H1 (cell line): ENCODE results near the gene TBC1D2B. TPM values are rescaled to one million over a fixed set of nuclear protein-coding genes. Genes with fewer than 3 reads are reported as not detected.

Source experiments
- HDAC6 ChIP-seq: IDR thresholded peaks from one replicate; pipeline ENCODE4 v1.7.1; 2012; ENCODE audit warnings: low read depth, mild to moderate bottlenecking, inconsistent platforms, low read length, moderate library complexity
- RAD21 ChIP-seq, 2 experiments: IDR thresholded peaks in 1 of 2; conservative IDR thresholded peaks in 1 of 2; 2 replicates each; pipeline ENCODE4 v1.6.1; 2011; ENCODE audit warnings: low read depth in 2 of 2, low read length in 2 of 2, improper control_type of control experiment in 1 of 2, inconsistent platforms in 1 of 2, mild to moderate bottlenecking in 1 of 2, moderate library complexity in 1 of 2
- TCF12 ChIP-seq: IDR thresholded peaks from 2 replicates; pipeline ENCODE4 v1.6.1; 2011; ENCODE audit warnings: low read depth, mild to moderate bottlenecking, low read length
- polyA plus RNA-seq, 7 experiments: library from polyadenylated mRNA; depleted of rRNA in 3 of 7; stranded (reverse) in 5 of 7; unstranded in 2 of 7; fragments of >200 nt in 5 of 7; fragments of 200-250 nt in 2 of 7; gene quantifications; 1 replicate in 5 of 7; 2 replicates in 1 of 7; 4 replicates in 1 of 7; pipeline versions ENCODE4 v1.2.1 to v1.2.3, GENCODE V29; 2011 to 2013; ENCODE audit warnings: missing spikeins in 2 of 7, mixed read lengths in 2 of 7
- total RNA-seq: library from RNA; stranded (reverse); fragmentation: NEBNext Ultra II Directional; extraction: Animal tissue kit (Norgen Biotek cat#: 25700); gene quantifications from 2 replicates; pipeline ENCODE4 v1.2.1, GENCODE V29; 2021

Gene TBC1D2B
- total and polyA plus RNA-seq, 2 of the 8 experiments (the other 6 are each of a cell fraction or from before 2014, with no cell fraction given): 11.9 to 19.5 TPM

DNA sequence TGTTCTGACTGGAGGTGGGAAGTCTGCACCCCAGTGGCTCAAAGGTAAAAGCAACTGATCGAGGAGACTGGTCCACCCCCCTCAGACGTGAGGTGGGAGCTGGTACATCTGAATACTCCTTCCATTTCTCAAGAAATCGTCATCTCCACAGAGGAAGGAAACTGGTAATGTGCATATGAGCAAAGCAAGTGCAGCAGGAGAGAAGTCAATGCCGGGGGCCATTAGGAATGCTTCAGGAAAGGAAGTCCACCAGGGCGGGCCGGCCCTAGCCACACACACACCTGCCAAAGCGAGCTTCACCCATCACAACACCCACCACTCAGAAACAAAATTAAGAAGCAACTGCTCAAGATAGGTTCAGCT is 8.5 kb downstream of the TBC1D2B start (continued):
- TF ChIP-seq RAD21 (IDR thresholded peaks at IDR 0.05 in 1 of 2, conservative IDR thresholded peaks at IDR 0.05 in 1 of 2; ENCODE audit: low read depth in 2 of 2, low read length in 2 of 2): no peak
- no peak for TF ChIP-seq TCF12
- no peak for TF ChIP-seq HDAC6
